HG03457 (cell line): ENCODE results near the gene SMIM41.

ENCODE experiments used
- ATAC-seq: cut with Tn5 transposase; IDR thresholded peaks from one replicate; pipeline ENCODE4 v1.9.1; 2021; ENCODE audit warnings: moderate number of reproducible peaks; ENCODE audit not compliant: unreplicated experiment

Gene SMIM41

GRCh38 chr12:52050116-52050757, 29.3 kb upstream of the SMIM41 start:
- ATAC-seq: peak; percentile 22

DNA sequence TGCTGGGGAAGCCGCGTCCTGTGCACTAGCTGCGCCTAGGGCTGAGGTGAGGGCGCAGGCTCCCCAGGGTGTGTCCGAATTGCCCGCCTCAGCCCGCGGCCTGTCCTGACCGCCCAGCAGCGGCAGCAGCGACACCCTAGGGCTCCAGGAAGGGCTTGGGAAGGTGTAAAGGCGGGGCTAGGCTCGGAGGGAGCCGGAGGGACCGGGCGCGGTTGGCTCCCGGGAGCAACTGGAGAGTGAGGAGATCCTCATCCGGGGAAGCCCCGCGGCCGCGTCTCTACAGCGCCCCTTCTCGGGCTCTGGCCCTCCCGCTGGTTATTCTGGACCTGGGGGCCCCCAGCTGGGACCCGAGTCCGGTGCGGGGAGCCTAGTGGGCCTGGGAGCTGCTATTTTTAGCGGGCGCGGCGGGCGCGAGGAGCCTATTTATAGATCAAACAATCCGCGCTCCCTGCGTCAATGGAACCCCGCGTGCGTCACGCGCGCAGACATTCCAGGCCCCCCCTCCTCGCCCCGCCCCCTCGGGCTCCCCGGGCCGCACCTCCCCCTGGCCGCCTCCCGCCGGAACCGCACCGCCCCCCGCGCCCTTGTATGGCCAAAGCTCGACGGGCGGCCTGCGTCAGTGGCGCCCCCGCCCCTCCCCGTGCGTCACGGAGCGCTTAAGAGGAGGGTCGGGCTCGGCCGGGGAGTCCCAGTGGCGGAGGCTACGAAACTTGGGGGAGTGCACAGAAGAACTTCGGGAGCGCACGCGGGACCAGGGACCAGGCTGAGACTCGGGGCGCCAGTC, 28.6 kb upstream of the SMIM41 start, which contains the start of gene NR4A1:
Gene NR4A1 (plus strand): TSS at position 685 of the 784 bp plus-strand sequence. CDS start 2,887 bp downstream, outside the sequence.
- peak; percentile 47 for ATAC-seq

- no peak for ATAC-seq
These were observed 26.9 kb upstream of the SMIM41 start for GRCh38 chr12:52052468-52053186.

GRCh38 chr12:52053536-52054209, 25.8 kb upstream of the SMIM41 start:
- no peak for ATAC-seq

GRCh38 chr12:52054231-52054832, 25.2 kb upstream of the SMIM41 start:
- ATAC-seq: no peak

DNA sequence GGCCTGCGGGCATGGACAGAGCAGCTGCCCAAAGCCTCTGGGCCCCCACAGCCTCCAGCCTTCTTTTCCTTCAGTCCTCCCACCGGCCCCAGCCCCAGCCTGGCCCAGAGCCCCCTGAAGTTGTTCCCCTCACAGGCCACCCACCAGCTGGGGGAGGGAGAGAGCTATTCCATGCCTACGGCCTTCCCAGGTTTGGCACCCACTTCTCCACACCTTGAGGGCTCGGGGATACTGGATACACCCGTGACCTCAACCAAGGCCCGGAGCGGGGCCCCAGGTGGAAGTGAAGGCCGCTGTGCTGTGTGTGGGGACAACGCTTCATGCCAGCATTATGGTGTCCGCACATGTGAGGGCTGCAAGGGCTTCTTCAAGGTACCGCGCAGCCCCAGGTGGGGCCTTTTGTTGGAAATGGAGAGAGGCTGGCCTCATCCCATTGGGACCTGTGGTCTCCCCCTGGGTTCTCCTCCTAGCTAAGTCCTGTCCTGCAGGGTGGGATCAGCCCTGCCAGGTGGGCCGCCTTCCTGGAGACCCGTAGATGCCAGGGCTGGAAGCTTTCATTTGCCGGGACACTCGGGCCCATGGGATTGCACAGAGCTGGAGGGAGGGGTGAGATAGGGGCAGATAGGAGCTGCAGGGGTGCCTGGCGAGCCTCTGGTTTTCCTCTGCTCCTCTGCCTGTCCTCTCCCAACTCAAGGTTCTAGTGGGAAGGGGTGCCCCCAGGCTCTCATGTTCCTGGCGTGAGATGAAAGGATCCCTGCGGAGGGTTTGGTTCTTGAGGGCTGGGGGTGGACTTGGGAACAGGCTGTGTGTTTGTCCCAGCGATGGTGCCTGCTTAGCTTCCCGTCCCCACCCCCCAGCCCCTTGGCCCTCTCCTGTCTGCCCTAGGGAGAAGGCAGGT, 24.4 kb upstream of the SMIM41 start:
- no peak for ATAC-seq

DNA sequence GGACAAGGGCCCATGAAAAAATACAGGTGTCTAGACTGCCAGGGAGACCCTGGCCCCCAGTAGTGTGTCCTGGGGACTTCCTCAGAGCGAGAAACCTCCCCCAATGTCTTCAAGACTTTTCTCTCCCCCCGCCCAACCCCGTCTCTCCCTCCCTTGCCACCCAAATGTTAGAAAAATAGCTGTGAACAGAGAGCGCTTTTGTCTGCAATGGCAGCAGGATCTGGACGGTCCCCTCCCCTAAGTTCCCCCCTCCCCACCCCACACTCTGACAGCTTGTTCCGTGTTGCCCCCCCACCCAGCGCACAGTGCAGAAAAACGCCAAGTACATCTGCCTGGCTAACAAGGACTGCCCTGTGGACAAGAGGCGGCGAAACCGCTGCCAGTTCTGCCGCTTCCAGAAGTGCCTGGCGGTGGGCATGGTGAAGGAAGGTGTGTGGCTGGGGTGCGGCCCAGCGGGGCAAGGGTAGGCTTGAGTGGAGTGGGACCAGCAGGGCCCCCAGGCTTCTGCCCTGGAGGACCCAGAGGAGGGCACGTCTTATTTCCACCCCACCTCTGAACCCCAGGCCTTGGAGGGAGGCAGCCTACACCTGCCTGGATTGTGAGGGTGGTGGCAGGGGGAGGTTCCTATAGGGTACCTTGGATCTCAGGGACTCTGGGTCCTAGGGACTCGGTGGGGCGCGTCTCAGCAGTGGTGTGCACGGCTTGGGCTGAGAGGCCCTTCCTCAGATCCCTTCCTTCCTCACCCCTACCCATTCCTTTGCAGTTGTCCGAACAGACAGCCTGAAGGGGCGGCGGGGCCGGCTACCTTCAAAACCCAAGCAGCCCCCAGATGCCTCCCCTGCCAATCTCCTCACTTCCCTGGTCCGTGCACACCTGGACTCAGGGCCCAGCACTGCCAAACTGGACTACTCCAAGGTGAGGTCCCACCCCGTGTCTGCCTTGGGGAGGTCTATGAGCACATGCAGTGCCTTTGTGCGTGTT, 23.5 kb upstream of the SMIM41 start:
- no peak for ATAC-seq

DNA sequence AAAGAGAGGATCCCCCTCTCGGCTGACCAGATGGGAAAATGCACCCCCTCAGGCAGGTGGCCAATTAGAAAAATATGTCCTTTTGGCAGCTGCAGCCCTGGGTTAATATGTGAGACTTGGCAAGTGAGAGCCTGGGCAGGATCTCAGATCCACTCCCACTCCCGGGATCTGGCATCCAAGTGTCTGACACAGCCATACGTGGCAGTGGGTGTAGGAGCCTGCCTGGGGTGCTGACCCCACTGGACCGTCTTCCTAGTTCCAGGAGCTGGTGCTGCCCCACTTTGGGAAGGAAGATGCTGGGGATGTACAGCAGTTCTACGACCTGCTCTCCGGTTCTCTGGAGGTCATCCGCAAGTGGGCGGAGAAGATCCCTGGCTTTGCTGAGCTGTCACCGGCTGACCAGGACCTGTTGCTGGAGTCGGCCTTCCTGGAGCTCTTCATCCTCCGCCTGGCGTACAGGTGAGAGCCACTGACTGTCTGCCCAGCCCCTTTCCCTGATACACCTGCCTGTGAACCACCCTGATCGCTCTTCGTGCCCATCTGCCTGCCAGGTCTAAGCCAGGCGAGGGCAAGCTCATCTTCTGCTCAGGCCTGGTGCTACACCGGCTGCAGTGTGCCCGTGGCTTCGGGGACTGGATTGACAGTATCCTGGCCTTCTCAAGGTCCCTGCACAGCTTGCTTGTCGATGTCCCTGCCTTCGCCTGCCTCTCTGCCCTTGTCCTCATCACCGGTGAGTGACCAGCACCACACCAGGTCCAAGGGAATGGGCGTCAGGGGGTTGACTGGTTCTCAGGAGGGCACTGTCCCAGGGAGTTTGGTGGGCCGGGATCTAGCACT, 22.5 kb upstream of the SMIM41 start:
- ATAC-seq: no peak

DNA sequence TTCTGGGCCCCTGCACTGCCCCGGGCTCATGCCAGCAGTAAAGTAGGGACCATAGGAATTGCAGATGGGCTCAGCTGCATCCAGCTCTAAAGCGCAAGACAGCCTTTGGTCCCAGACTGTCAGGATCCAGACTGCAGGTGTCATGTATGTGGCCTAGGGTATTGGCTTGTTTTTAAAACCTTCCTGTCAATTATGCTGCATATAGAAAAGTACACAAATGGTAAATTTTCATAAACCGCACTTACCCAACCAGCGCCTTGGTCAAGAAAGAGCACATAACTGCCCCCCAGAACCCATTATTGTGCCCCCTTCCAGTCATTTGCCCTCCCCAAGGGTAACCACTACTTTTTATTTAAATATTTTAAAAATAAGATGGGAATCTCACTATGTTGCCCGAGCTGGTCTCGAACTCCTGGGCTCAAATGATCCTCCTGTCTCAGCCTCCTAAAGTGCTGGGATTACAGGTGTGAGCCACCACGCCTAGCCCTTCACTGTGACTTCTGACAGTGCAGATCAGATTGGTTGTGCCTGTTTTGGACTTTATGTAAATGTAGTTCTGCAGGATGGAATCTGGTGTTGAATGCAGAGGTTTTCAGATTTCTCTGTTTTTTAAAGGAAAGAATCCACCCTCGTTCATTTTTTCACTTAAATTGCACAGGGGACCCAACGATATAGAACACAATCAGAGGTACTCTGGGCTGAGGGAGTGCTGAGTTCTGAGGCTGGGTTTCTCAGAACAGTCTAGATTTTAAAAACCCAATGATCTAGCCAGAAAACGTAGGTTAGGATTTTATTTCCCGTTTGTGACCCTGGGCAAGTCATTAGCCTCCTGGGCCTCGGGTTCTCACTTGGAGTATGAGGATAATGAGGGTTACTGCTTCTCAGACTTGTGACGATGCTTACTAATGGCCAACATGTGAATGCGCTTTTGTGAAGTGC, 21.6 kb upstream of the SMIM41 start:
- no peak for ATAC-seq

DNA sequence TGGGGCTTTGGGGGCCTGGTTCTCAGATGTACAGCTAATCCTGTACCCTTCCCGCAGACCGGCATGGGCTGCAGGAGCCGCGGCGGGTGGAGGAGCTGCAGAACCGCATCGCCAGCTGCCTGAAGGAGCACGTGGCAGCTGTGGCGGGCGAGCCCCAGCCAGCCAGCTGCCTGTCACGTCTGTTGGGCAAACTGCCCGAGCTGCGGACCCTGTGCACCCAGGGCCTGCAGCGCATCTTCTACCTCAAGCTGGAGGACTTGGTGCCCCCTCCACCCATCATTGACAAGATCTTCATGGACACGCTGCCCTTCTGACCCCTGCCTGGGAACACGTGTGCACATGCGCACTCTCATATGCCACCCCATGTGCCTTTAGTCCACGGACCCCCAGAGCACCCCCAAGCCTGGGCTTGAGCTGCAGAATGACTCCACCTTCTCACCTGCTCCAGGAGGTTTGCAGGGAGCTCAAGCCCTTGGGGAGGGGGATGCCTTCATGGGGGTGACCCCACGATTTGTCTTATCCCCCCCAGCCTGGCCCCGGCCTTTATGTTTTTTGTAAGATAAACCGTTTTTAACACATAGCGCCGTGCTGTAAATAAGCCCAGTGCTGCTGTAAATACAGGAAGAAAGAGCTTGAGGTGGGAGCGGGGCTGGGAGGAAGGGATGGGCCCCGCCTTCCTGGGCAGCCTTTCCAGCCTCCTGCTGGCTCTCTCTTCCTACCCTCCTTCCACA, 20.7 kb upstream of the SMIM41 start:
- ATAC-seq: no peak

- ATAC-seq: no peak
These were observed 19.7 kb upstream of the SMIM41 start for GRCh38 chr12:52059582-52060497.

DNA sequence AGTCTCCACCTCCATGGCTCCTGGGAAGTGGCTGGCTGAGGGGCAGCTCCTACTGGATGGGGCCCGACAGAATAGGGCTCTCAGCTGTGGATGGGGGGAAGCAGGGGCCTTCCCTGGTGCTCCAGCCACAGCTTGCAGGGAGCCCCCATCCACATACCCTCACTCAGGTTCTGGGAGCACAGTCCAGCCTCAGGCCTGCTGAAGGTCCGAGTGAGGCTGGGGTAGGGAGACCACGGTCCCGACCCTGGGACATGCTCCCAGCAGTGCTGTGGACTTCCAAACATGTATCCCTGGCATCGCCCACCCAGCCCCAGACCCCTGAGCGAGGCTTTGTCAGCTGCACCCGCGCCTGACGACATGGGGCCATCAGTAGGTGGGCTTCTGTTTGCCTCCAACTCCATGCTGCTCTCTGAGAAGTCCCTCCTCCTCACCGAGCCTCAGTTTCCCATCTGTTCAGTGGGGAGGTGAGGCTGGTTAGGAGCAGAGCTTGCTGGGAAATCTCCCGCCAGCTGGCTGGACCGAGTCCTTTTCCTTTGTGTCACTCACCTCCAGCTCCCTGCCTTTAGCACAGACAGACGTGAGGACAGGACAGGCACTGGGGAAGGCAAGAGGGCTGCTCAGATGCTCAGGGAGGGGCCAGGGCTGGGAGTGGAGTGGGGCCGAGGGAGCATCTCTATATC, 18.9 kb upstream of the SMIM41 start:
- no peak for ATAC-seq

- ATAC-seq: no peak
These were observed 17.9 kb upstream of the SMIM41 start for GRCh38 chr12:52061470-52062166.
